Epithelial cell of proximal tubule (primary cell): ENCODE measurements around the gene CGB3. TPM values are rescaled to one million over a fixed set of nuclear protein-coding genes. Genes with fewer than 3 reads are reported as not detected.

Experiments
- DNase-seq: peaks from one replicate; pipeline ENCODE4 v3.0.0-alpha.2; 2011; ENCODE audit warnings: low read depth
- H3K4me3 ChIP-seq: 2 replicates; pipeline ENCODE4 v1.5.1; 2011; ENCODE audit warnings: low read depth, mild to moderate bottlenecking, low read length
- total RNA-seq: library from RNA; depleted of rRNA; stranded (reverse); fragments of >200 nt; gene quantifications from 2 replicates; pipeline ENCODE4 v1.2.3, GENCODE V29; 2015
- TF ChIP-seq, protein P1 (sequence below): conservative IDR thresholded peaks from 2 replicates; pipeline ENCODE4 v1.5.1; 2012; ENCODE audit warnings: low read depth, mild to moderate bottlenecking, low read length

CGB3 gene
- total RNA-seq, 1 donor from 2014 or later, result not detected

GRCh38 chr19:48985711-48986110 is 38.4 kb downstream of the CGB3 start:
- no peak overlapping the region for H3K4me3 ChIP-seq
- DNase-seq, result no peak
- TF ChIP-seq, protein P1, sequence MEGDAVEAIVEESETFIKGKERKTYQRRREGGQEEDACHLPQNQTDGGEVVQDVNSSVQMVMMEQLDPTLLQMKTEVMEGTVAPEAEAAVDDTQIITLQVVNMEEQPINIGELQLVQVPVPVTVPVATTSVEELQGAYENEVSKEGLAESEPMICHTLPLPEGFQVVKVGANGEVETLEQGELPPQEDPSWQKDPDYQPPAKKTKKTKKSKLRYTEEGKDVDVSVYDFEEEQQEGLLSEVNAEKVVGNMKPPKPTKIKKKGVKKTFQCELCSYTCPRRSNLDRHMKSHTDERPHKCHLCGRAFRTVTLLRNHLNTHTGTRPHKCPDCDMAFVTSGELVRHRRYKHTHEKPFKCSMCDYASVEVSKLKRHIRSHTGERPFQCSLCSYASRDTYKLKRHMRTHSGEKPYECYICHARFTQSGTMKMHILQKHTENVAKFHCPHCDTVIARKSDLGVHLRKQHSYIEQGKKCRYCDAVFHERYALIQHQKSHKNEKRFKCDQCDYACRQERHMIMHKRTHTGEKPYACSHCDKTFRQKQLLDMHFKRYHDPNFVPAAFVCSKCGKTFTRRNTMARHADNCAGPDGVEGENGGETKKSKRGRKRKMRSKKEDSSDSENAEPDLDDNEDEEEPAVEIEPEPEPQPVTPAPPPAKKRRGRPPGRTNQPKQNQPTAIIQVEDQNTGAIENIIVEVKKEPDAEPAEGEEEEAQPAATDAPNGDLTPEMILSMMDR, result no peak

DNA sequence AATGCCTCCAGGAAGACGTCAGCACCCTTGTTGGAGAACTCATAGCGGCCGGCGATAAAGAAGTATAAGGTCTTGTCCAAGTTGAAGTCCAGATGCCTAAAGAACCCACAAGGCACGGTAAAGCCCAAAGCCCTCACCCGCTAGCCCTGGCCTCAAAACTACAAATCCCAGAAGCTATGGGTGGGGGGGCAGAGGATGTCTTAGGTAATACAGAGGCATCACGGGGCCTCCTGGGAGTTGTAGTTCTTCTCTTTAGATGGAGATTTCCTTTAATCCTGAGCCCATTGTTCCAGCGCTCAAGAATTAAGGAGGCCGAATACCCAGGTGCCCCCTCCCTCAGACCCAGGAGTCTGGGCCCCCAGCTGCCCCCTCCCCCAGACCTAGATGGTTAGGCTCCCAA is 41.9 kb downstream of the CGB3 start:
- H3K4me3 ChIP-seq, result no peak overlapping the region
- no peak for DNase-seq
- TF ChIP-seq, protein P1, result no peak

GRCh38 chr19:48977061-48977460 is 47.1 kb downstream of the CGB3 start:
- no peak for DNase-seq
- H3K4me3 ChIP-seq, result no peak overlapping the region
- TF ChIP-seq, protein P1, result no peak

GRCh38 chr19:48975947-48976847 is 47.9 kb downstream of the CGB3 start:
- no peak overlapping the region for H3K4me3 ChIP-seq
- TF ChIP-seq, protein P1, result no peak
- no peak for DNase-seq

Other genes starting within 250 kb of the CGB3 start
- gene BCAT2, start 213.3 kb downstream of the CGB3 start, total RNA-seq, result 45.5 and 60.7 TPM in 2 replicates
- 2.2 and 2.8 TPM in 2 replicates for gene HSD17B14, start 187.8 kb downstream of the CGB3 start, total RNA-seq
- 1.8 and 5.0 TPM in 2 replicates for gene PLEKHA4, start 155.7 kb downstream of the CGB3 start, total RNA-seq
- gene PPP1R15A, start 151.9 kb downstream of the CGB3 start, total RNA-seq, result 23.9 and 32.2 TPM in 2 replicates
- gene TULP2, start 125.6 kb downstream of the CGB3 start, total RNA-seq, result not detected in 2 replicates
- gene NUCB1, start 124.0 kb downstream of the CGB3 start, total RNA-seq, result 142 and 250 TPM in 2 replicates
- 0.07 and 0.35 TPM in 2 replicates for gene DHDH, start 90.6 kb downstream of the CGB3 start, total RNA-seq
- 173 and 179 TPM in 2 replicates for gene BAX, start 69.5 kb downstream of the CGB3 start, total RNA-seq
- gene FTL, start 59.0 kb downstream of the CGB3 start, total RNA-seq, result 1,293 and 2,420 TPM in 2 replicates
- gene GYS1, start 31.0 kb downstream of the CGB3 start, total RNA-seq, result 42.2 and 42.4 TPM in 2 replicates
- 212 and 389 TPM in 2 replicates for gene RUVBL2, start 30.4 kb downstream of the CGB3 start, total RNA-seq
- 3.6 TPM in 1 of 2 replicates, not detected in the other for gene LHB, start 7.2 kb downstream of the CGB3 start, total RNA-seq
- gene CGB2, start 7.6 kb upstream of the CGB3 start, total RNA-seq, result not detected in 2 replicates
- gene CGB1, start 12.6 kb upstream of the CGB3 start, total RNA-seq, result not detected in 2 replicates
- gene CGB5, start 19.5 kb upstream of the CGB3 start, total RNA-seq, result not detected in 2 replicates
- gene CGB8, start 24.8 kb upstream of the CGB3 start, total RNA-seq, result 1.2 TPM in 2 replicates
- gene CGB7, start 33.4 kb upstream of the CGB3 start, total RNA-seq, result 0.36 and 1.8 TPM in 2 replicates
- 0.22 and 1.3 TPM in 2 replicates for gene NTF4, start 40.5 kb upstream of the CGB3 start, total RNA-seq
- not detected in 2 replicates for gene KCNA7, start 48.4 kb upstream of the CGB3 start, total RNA-seq
- 165 and 257 TPM in 2 replicates for gene SNRNP70, start 61.1 kb upstream of the CGB3 start, total RNA-seq
- 2.2 and 3.7 TPM in 2 replicates for gene LIN7B, start 90.0 kb upstream of the CGB3 start, total RNA-seq
- gene C19orf73, start 94.8 kb upstream of the CGB3 start, total RNA-seq, result 2.7 and 10.3 TPM in 2 replicates
- 1.7 and 3.3 TPM in 2 replicates for gene PPFIA3, start 95.2 kb upstream of the CGB3 start, total RNA-seq
- not detected in 2 replicates for gene HRC, start 131.1 kb upstream of the CGB3 start, total RNA-seq
- gene TRPM4, start 133.5 kb upstream of the CGB3 start, total RNA-seq, result 11.6 and 13.3 TPM in 2 replicates